Mesothelial cell of epicardium (in vitro differentiated cells): ENCODE measurements around the gene CHRM5. TPM values are rescaled to one million over a fixed set of nuclear protein-coding genes. Genes with fewer than 3 reads are reported as not detected.
"Not testable (repeated sequence)": the region's sequence is repeated elsewhere in the genome, so short reads cannot be mapped to it uniquely, and the experiment has no call there.

Experiments
- DNase-seq, 2 experiments: peaks; one replicate each; pipeline ENCODE4 v3.0.0; 2021; ENCODE audit warnings: low spot score in 2 of 2; ENCODE audit not compliant: unreplicated experiment in 2 of 2
- H3K27ac Mint-ChIP-seq: 2 replicates; pipeline ENCODE4 v1.8.0; 2021; ENCODE audit warnings: mixed read lengths
- H3K27me3 Mint-ChIP-seq: 2 replicates; pipeline ENCODE4 v1.8.0; 2021; ENCODE audit warnings: low read depth, mixed read lengths
- H3K36me3 Mint-ChIP-seq: 2 replicates; pipeline ENCODE4 v1.8.0; 2021; ENCODE audit warnings: mixed read lengths
- H3K4me1 Mint-ChIP-seq: 2 replicates; pipeline ENCODE4 v1.8.0; 2021; ENCODE audit warnings: mixed read lengths
- H3K4me3 Mint-ChIP-seq: 2 replicates; pipeline ENCODE4 v1.8.0; 2021; ENCODE audit warnings: mild to moderate bottlenecking, moderate library complexity, mixed read lengths
- H3K9me3 Mint-ChIP-seq: 2 replicates; pipeline ENCODE4 v1.8.0; 2021; ENCODE audit warnings: mixed read lengths
- CTCF ChIP-seq: fragments of 200-600 bp; sonication (generic); IDR thresholded peaks from one replicate; pipeline ENCODE4 v1.5.0; 2021; ENCODE audit warnings: antibody characterized with exemption; ENCODE audit not compliant: unreplicated experiment
- total RNA-seq: library from RNA; stranded (reverse); gene quantifications from 3 replicates; pipeline ENCODE4 v1.2.1, GENCODE V29; 2021

The CHRM5 gene
- total RNA-seq, 1 donor from 2014 or later = 0.13 TPM

- no peaks in the 10 kb centered on the region for H3K36me3 Mint-ChIP-seq
- H3K9me3 Mint-ChIP-seq = peaks cover 2% of the 10 kb centered on the region
- no peak overlapping the region for H3K27ac Mint-ChIP-seq
- H3K4me3 Mint-ChIP-seq = no peak overlapping the region
- no peak for DNase-seq
- peaks cover 10% of the 10 kb centered on the region for H3K4me1 Mint-ChIP-seq
- TF ChIP-seq CTCF = no peak
- H3K27me3 Mint-ChIP-seq = no peaks in the 10 kb centered on the region
Observed at GRCh38 chr15:34043813-34044212, 75.5 kb downstream of the CHRM5 start.

GRCh38 chr15:34046471-34047145, 78.3 kb downstream of the CHRM5 start:
- H3K27me3 Mint-ChIP-seq = no peaks in the 10 kb centered on the region
- H3K36me3 Mint-ChIP-seq = peaks cover 14% of the 10 kb centered on the region
- H3K9me3 Mint-ChIP-seq = peaks cover 24% of the 10 kb centered on the region
- H3K27ac Mint-ChIP-seq = no peak overlapping the region
- DNase-seq = no peak
- H3K4me3 Mint-ChIP-seq = no peak overlapping the region
- no peaks in the 10 kb centered on the region for H3K4me1 Mint-ChIP-seq
- TF ChIP-seq CTCF = no peak

- no peak for DNase-seq
- Mint-ChIP-seq H3K27ac (no peak overlapping the region), H3K9me3 (peaks cover 35% of the 10 kb centered on the region), H3K4me1 (no peaks in the 10 kb centered on the region), H3K4me3 (no peak overlapping the region), H3K36me3 (peaks cover 14% of the 10 kb centered on the region), H3K27me3 (no peaks in the 10 kb centered on the region)
- TF ChIP-seq CTCF = no peak
Observed at GRCh38 chr15:34047893-34048775, 79.8 kb downstream of the CHRM5 start.

GRCh38 chr15:34049112-34049511, 80.8 kb downstream of the CHRM5 start:
- no peak overlapping the region for H3K4me3 Mint-ChIP-seq
- no peak for TF ChIP-seq CTCF
- H3K4me1 Mint-ChIP-seq = no peaks in the 10 kb centered on the region
- no peak for DNase-seq
- H3K36me3 Mint-ChIP-seq = peaks cover 14% of the 10 kb centered on the region
- H3K27ac Mint-ChIP-seq = no peak overlapping the region
- H3K27me3 Mint-ChIP-seq = no peaks in the 10 kb centered on the region
- H3K9me3 Mint-ChIP-seq = peaks cover 44% of the 10 kb centered on the region

GRCh38 chr15:34050385-34050784, 82.1 kb downstream of the CHRM5 start:
- H3K27ac Mint-ChIP-seq, DNase-seq, H3K4me3 Mint-ChIP-seq, H3K4me1 Mint-ChIP-seq, H3K27me3 Mint-ChIP-seq: not testable (repeated sequence)
- Mint-ChIP-seq H3K36me3 (peaks cover 14% of the 10 kb centered on the region), H3K9me3 (peaks cover 47% of the 10 kb centered on the region)

GRCh38 chr15:34054081-34054707, 85.9 kb downstream of the CHRM5 start:
- Mint-ChIP-seq H3K27me3 (no peaks in the 10 kb centered on the region), H3K36me3 (peaks cover 12% of the 10 kb centered on the region), H3K27ac (no peak overlapping the region), H3K4me3 (no peak overlapping the region), H3K9me3 (peaks cover 42% of the 10 kb centered on the region), H3K4me1 (peaks cover 8% of the 10 kb centered on the region)
- DNase-seq = no peak
- no peak for TF ChIP-seq CTCF
